HFFc6 (cell line): ENCODE measurements around the gene ART4. TPM values are rescaled to one million over a fixed set of nuclear protein-coding genes. Genes with fewer than 3 reads are reported as not detected.

Experiments
- DNase-seq: peaks from one replicate; pipeline ENCODE4 v3.0.0-alpha.2; 2018
- H3K27ac Mint-ChIP-seq: 2 replicates; pipeline ENCODE4 v1.8.0; 2020; ENCODE audit warnings: mild to moderate bottlenecking, mixed read lengths
- H3K27me3 Mint-ChIP-seq: 2 replicates; pipeline ENCODE4 v1.8.0; 2021; ENCODE audit warnings: mild to moderate bottlenecking, moderate library complexity, mixed read lengths; ENCODE audit not compliant: insufficient read depth
- H3K36me3 Mint-ChIP-seq: 2 replicates; pipeline ENCODE4 v1.8.0; 2021; ENCODE audit warnings: low read depth, mixed read lengths
- H3K4me1 Mint-ChIP-seq: 2 replicates; pipeline ENCODE4 v1.8.0; 2020; ENCODE audit warnings: low read depth, mixed read lengths
- H3K4me3 Mint-ChIP-seq: 2 replicates; pipeline ENCODE4 v1.8.0; 2020; ENCODE audit warnings: mild to moderate bottlenecking, moderate library complexity, mixed read lengths
- H3K9me3 Mint-ChIP-seq: 2 replicates; pipeline ENCODE4 v1.8.0; 2020; ENCODE audit warnings: mild to moderate bottlenecking, mixed read lengths
- CTCF ChIP-seq: fragments of 200-600 bp; sonication (generic); IDR thresholded peaks from 2 replicates; pipeline ENCODE4 v1.5.0; 2021; ENCODE audit warnings: antibody characterized with exemption, mild to moderate bottlenecking
- total RNA-seq, 6 experiments: library from RNA; stranded (reverse); fragmentation: NEBNext Ultra II Directional; extraction: Animal tissue kit (Norgen Biotek cat#: 25700); gene quantifications; 2 replicates in 1 of 6; 3 replicates in 5 of 6; pipeline ENCODE4 v1.2.3, GENCODE V29; 2021

The ART4 gene
- total RNA-seq, 6 experiments from 2014 or later: not detected

DNA sequence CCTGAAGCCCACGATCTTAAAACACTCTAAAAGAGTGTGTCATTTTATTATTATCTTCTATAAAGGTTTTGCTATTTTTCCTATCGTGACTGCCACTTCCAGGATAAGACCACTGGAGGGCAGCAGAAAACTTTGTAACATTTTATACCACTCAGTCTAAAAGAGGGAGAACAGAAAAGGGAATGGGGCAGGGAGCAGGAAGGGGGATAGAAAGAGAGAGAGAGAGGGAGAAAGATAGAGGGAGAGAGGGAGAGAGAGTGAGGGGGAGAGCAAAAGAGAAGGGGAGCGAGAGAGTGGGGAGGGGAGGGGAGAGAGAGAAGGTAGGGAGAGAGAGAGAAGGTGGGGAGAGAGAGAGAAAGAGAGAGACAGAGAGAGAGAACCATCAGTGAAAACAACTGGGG is 2.0 kb upstream of the ART4 start:
- Mint-ChIP-seq H3K9me3 (no peaks in the 10 kb centered on the region), H3K27me3 (no peaks in the 10 kb centered on the region), H3K36me3 (no peaks in the 10 kb centered on the region), H3K27ac (no peak overlapping the region), H3K4me1 (peaks cover 41% of the 10 kb centered on the region), H3K4me3 (no peak overlapping the region)
- peak; percentile 80 for TF ChIP-seq CTCF
- DNase-seq: peak; percentile 57

DNA sequence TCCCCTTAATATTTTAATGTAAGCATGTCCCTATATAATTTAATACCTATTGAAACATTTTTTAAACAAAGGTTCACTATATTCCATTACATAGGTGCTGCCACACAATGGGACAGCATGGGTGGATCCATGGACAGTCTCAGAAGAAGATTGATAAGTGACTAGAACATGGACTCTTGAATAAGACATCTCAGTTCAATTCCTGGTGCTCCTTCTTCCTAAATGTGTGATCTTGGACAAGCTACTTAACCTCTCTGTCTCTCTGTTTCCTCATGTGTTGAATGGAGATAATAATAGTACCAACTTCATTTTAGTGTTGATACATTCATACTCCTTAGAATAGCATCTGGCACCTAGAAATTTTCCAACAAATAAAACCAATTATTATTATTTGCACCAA is 1.1 kb upstream of the ART4 start:
- H3K36me3 Mint-ChIP-seq: no peaks in the 10 kb centered on the region
- no peak for DNase-seq
- H3K27me3 Mint-ChIP-seq: no peaks in the 10 kb centered on the region
- H3K4me3 Mint-ChIP-seq: no peak overlapping the region
- H3K9me3 Mint-ChIP-seq: no peaks in the 10 kb centered on the region
- TF ChIP-seq CTCF: no peak
- H3K4me1 Mint-ChIP-seq: peaks cover 37% of the 10 kb centered on the region
- H3K27ac Mint-ChIP-seq: no peak overlapping the region

GRCh38 chr12:14842315-14842714 is 1.0 kb downstream of the ART4 start:
- no peak for TF ChIP-seq CTCF
- Mint-ChIP-seq H3K36me3 (no peaks in the 10 kb centered on the region), H3K4me1 (peaks cover 38% of the 10 kb centered on the region), H3K27ac (no peak overlapping the region), H3K9me3 (no peaks in the 10 kb centered on the region), H3K27me3 (no peaks in the 10 kb centered on the region), H3K4me3 (no peak overlapping the region)
- no peak for DNase-seq

GRCh38 chr12:14841761-14842160 is 1.6 kb downstream of the ART4 start:
- TF ChIP-seq CTCF: no peak
- no peaks in the 10 kb centered on the region for H3K9me3 Mint-ChIP-seq
- peak overlapping the region; percentile 17; the same call in 1 of the 2 replicates for H3K27ac Mint-ChIP-seq
- no peaks in the 10 kb centered on the region for H3K36me3 Mint-ChIP-seq
- H3K27me3 Mint-ChIP-seq: no peaks in the 10 kb centered on the region
- peaks cover 44% of the 10 kb centered on the region for H3K4me1 Mint-ChIP-seq
- 0 out of 2 replicates have a peak overlapping the region, but pooled peaks have one; percentile 15 for H3K4me3 Mint-ChIP-seq
- peak; percentile 61 for DNase-seq

DNA sequence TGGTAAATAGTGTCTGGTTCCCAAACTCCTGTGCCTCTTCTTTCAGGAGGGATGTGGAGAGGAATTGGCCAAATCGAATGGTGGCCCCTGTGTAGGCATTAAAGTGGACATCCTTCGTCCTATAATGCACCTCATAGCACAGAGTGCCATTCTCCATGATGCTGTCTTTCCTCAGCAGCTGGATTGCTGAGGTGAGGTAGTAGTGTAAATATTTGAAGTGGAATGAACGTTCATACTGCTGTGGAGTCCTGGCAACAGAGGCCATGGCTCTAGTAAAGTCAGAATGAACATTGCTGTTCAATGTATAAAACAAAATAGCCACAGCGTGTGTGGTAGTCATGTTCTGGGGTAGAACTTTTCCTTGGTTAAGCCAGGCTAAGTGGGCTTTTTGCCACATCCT is 2.7 kb downstream of the ART4 start:
- H3K27ac Mint-ChIP-seq: no peak overlapping the region
- H3K27me3 Mint-ChIP-seq: no peaks in the 10 kb centered on the region
- no peaks in the 10 kb centered on the region for H3K9me3 Mint-ChIP-seq
- no peak for DNase-seq
- H3K4me3 Mint-ChIP-seq: no peak overlapping the region
- peaks cover 50% of the 10 kb centered on the region for H3K4me1 Mint-ChIP-seq
- no peaks in the 10 kb centered on the region for H3K36me3 Mint-ChIP-seq
- TF ChIP-seq CTCF: no peak

- no peak for TF ChIP-seq CTCF
- H3K4me3 Mint-ChIP-seq: no peak overlapping the region
- H3K36me3 Mint-ChIP-seq: no peaks in the 10 kb centered on the region
- no peak overlapping the region for H3K27ac Mint-ChIP-seq
- no peaks in the 10 kb centered on the region for H3K27me3 Mint-ChIP-seq
- no peak for DNase-seq
- H3K9me3 Mint-ChIP-seq: no peaks in the 10 kb centered on the region
- peaks cover 58% of the 10 kb centered on the region for H3K4me1 Mint-ChIP-seq
These were observed 4.1 kb downstream of the ART4 start for GRCh38 chr12:14839262-14839661.
